ENCODE data around the gene HMCES.
A peak's percentile ranks its signal among the peaks of the same experiment; 100 is the strongest.

The HMCES gene

DNA sequence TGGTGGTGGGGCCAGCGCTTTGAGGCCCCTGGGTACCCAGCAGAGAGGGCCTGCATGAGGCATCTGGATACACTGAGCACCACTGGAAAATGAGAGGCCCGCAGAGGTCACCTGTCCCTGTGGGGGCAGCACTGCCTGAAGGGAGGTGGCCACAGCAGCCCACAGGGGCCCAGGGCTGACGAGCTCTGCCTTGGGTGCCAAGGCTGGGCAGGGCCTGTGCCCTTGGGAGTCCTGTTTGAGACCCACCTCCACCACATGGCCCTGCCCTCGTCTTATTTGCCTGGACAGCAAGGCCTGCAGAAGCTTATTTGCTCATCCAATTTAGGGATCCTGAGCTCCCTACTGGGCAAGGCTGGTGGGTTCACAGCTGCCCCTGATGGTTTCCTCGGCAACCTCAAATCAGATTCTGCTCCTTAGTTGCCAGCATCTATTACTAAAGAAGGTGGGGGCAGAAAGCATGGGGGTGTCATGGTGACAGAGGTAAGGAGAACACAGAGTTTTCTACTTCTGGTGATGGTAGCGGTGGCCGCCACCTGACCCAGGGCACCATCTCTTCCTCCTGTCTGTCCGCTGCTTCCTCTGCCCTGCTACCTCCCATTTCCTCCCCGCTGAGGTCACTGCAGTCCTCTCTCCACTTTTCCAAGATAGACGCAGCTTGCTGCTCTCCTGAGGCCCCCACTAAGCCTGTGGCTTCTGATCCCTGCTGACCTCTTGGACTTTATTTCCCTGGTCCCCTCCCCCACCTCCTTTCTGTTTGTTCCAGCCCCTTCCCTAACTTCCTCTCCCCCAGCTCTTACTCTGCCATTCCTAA, 62.9 kb downstream of the HMCES start:
- H3K4me3 Mint-ChIP-seq: peak overlapping the region; percentile 50
- H3K27me3 Mint-ChIP-seq (ENCODE audit: low read depth, poor library complexity): peaks cover 18% of the 10 kb centered on the region
- H3K4me1 Mint-ChIP-seq: peaks cover 52% of the 10 kb centered on the region
- no peak for DNase-seq
- peaks cover 5% of the 10 kb centered on the region for H3K36me3 Mint-ChIP-seq (ENCODE audit: low read depth)
- H3K9me3 Mint-ChIP-seq: peaks cover 15% of the 10 kb centered on the region
- TF ChIP-seq, protein P1, sequence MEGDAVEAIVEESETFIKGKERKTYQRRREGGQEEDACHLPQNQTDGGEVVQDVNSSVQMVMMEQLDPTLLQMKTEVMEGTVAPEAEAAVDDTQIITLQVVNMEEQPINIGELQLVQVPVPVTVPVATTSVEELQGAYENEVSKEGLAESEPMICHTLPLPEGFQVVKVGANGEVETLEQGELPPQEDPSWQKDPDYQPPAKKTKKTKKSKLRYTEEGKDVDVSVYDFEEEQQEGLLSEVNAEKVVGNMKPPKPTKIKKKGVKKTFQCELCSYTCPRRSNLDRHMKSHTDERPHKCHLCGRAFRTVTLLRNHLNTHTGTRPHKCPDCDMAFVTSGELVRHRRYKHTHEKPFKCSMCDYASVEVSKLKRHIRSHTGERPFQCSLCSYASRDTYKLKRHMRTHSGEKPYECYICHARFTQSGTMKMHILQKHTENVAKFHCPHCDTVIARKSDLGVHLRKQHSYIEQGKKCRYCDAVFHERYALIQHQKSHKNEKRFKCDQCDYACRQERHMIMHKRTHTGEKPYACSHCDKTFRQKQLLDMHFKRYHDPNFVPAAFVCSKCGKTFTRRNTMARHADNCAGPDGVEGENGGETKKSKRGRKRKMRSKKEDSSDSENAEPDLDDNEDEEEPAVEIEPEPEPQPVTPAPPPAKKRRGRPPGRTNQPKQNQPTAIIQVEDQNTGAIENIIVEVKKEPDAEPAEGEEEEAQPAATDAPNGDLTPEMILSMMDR (IDR thresholded peaks at IDR 0.05): no peak
- peak overlapping the region; percentile 95 for H3K27ac Mint-ChIP-seq

DNA sequence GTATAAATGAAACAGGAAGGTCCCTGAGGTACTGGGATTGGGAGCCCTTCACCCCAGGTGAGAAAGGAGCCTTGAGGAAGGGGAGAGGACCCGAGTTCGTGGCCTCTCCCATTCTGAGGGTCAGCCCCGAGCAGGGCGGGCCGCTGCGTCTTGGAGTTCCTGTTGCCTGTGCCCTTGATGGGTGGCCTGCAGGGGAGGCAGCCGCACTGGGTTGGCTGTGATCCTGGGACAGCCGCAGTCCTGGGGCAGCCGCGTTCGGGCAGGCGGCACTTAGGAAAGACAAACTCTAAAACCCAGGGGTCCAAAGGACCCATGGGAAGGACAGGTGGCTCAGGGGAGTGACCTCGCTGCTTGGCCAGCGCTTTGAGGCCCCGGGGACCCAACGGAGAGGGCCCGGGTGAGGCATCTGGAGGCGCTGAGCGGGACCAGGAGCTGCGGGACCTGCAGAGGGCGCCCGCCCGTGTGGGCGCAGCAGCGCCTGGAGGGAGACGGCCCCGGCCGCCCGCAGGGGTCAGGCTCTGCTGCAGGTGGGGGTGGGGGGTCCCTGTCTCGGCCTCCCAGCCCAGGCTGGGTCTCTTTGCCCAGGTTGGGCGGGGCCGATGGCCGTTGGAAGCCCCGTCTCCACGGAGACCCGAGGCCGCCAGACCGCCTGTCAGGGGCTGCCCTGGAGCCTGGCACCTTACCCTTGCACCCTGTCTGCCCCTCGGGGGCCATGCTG, 65.1 kb downstream of the HMCES start:
- no peaks in the 10 kb centered on the region for H3K36me3 Mint-ChIP-seq (ENCODE audit: low read depth)
- peak; percentile 60 for DNase-seq
- H3K9me3 Mint-ChIP-seq: peaks cover 15% of the 10 kb centered on the region
- no peak overlapping the region for H3K27ac Mint-ChIP-seq
- H3K27me3 Mint-ChIP-seq (ENCODE audit: low read depth, poor library complexity): peaks cover 35% of the 10 kb centered on the region
- H3K4me3 Mint-ChIP-seq: peak overlapping the region; percentile 23
- H3K4me1 Mint-ChIP-seq: peaks cover 60% of the 10 kb centered on the region
- TF ChIP-seq, protein P1 (IDR thresholded peaks at IDR 0.05): peak; percentile 41

DNA sequence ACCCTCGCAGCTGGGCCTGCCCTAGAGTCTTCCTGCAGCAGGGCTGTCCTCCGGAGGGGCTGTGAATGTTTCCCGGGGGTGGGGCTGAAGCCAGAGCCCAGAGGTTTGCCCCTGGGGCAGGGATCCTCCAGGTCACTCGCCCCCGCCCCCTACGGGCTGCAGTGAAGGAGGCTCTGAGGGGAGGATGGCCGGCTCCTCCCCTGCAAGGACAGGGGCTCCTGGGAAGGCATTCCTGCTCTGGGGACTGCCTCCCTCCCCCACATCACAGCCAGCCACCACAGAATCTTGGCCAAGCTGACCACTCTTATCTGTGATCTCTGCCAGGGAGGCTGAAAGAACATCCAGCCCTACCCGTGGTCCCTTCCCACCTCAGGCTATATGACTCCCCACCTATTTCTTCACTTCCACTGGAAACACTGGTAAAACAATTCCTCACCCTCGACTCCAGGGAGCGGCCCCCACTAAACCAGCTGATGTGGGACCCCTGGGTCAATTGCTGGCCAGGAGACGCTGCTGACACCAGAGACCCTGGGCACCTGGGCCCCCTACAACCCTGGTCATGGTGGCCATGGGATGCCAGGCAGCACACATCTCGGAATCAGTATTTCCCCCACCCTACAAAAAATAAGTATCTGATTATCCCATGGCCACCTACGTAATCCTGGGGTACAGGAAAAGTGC, 66.0 kb downstream of the HMCES start:
- Mint-ChIP-seq H3K4me3 (peak overlapping the region; percentile 35), H3K27ac (no peak overlapping the region), H3K9me3 (peaks cover 15% of the 10 kb centered on the region), H3K27me3 (ENCODE audit: low read depth, poor library complexity) (peaks cover 35% of the 10 kb centered on the region), H3K36me3 (ENCODE audit: low read depth) (no peaks in the 10 kb centered on the region), H3K4me1 (peaks cover 60% of the 10 kb centered on the region)
- TF ChIP-seq, protein P1 (IDR thresholded peaks at IDR 0.05): no peak
- peak; percentile 57 for DNase-seq

DNA sequence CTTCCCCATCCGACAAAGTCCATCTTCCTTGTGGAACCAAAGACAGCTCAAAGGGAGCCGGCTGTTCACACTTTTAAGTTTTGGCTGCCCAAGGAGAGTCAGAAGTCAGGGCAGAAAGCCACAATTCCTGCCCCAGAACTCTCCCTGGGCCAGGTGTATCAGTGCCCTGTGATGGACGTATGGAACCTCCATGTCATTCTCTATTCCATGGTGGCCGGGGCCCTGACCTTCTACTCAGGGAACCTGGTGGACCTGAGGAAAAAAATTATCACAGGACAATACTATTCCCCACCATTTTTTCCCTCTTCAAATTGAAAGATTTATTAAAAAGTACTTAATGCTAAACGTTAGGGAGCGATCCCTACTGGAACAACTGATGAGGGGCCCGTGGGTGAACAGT, 66.6 kb downstream of the HMCES start:
- Mint-ChIP-seq H3K9me3 (peaks cover 13% of the 10 kb centered on the region), H3K27ac (no peak overlapping the region), H3K27me3 (ENCODE audit: low read depth, poor library complexity) (peaks cover 39% of the 10 kb centered on the region), H3K4me3 (no peak overlapping the region), H3K36me3 (ENCODE audit: low read depth) (no peaks in the 10 kb centered on the region), H3K4me1 (peaks cover 65% of the 10 kb centered on the region)
- TF ChIP-seq, protein P1 (IDR thresholded peaks at IDR 0.05): no peak
- no peak for DNase-seq

- TF ChIP-seq, protein P1 (IDR thresholded peaks at IDR 0.05): no peak
- Mint-ChIP-seq H3K4me3 (peak overlapping the region; percentile 40), H3K27ac (no peak overlapping the region), H3K9me3 (peaks cover 7% of the 10 kb centered on the region), H3K36me3 (ENCODE audit: low read depth) (no peaks in the 10 kb centered on the region), H3K4me1 (peaks cover 63% of the 10 kb centered on the region), H3K27me3 (ENCODE audit: low read depth, poor library complexity) (peaks cover 39% of the 10 kb centered on the region)
- no peak for DNase-seq
Measured at GRCh38 chr3:129345971-129346370, 67.3 kb downstream of the HMCES start.
